Measurements from ENCODE around the gene RDH8. TPM values are rescaled to one million over a fixed set of nuclear protein-coding genes. Genes with fewer than 3 reads are reported as not detected.

The RDH8 gene
- total RNA-seq, 2 donors from 2014 or later: not detected

DNA sequence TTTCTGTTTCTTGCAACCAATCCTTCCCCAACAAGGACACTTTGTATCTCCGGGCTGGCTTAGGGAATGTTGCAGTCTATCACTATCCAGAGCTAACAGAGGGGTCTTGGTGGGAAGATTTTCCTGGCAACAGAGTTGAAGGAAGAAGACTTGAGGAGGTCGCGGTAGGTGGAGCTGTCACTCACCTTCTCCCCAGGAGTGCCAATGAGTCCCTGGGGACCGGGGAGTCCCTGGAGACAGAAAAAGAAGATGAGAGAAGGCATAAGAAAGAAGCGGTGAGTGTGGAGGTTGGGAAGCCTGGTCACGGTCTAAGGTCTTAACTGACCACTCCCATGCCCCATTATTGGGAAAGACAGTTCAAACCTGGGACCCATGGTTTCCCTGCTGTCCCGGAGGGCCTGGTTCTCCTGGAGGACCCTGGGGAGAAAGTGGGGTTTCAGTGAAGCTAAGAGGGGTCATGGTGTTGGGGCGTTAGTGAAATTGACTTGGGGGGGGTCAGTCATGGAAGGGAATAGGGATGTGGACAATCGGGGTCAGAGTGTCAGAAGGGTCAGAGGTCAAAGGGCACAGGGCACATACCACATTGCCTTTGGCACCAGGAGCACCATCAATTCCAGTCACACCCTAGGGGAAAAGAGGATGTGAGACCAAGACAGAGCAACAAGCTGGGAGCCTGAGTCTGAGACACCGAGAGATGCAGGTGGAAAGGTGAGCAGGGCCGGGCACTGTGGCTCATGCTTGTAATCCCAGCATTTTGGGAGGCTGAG lies 21.7 kb upstream of the RDH8 start:
- DNase-seq (no peak), ATAC-seq (no peak)
- Mint-ChIP-seq H3K4me3 (no peak overlapping the region), H3K4me1 (peaks cover 7% of the 10 kb centered on the region), H3K27ac (no peak overlapping the region), H3K36me3 (ENCODE audit: low read depth) (peaks cover 6% of the 10 kb centered on the region), H3K27me3 (no peaks in the 10 kb centered on the region)
- H3K9me3 ChIP-seq (ENCODE audit: control insufficient read depth, low read length, poor library complexity, severe bottlenecking): no peaks in the 10 kb centered on the region

GRCh38 chr19:9995084-9995483 lies 18.2 kb upstream of the RDH8 start:
- ATAC-seq (no peak), DNase-seq (no peak)
- Mint-ChIP-seq H3K27me3 (peaks cover 2% of the 10 kb centered on the region), H3K4me1 (peaks cover 15% of the 10 kb centered on the region), H3K4me3 (no peak overlapping the region), H3K36me3 (ENCODE audit: low read depth) (peaks cover 14% of the 10 kb centered on the region), H3K27ac (peak overlapping the region; percentile 69)
- H3K9me3 ChIP-seq (ENCODE audit: control insufficient read depth, low read length, poor library complexity, severe bottlenecking): no peaks in the 10 kb centered on the region

DNA sequence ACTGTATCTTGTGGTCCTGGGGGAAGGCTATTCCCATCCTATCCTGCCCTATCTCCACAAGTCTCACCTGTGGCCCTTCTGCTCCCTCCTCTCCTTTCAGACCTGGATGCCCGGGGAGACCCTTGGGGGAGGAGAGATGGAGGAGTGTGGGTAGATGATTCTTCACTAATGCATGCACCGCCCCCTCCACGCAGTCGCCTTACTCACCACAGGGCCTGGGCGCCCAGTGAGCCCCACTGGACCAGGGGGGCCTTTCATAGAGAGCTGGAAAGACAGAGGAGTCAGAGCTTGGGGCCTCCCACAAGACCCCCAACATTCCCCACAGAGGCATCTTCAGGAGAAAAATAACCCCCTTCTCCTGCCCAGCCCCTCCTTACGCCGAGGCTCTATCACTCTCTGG lies 17.3 kb upstream of the RDH8 start:
- Mint-ChIP-seq H3K4me1 (peaks cover 20% of the 10 kb centered on the region), H3K4me3 (no peak overlapping the region), H3K27me3 (peaks cover 4% of the 10 kb centered on the region), H3K36me3 (ENCODE audit: low read depth) (peaks cover 17% of the 10 kb centered on the region), H3K27ac (peak overlapping the region; percentile 69)
- DNase-seq (no peak), ATAC-seq (no peak)
- H3K9me3 ChIP-seq (ENCODE audit: control insufficient read depth, low read length, poor library complexity, severe bottlenecking): no peaks in the 10 kb centered on the region

DNA sequence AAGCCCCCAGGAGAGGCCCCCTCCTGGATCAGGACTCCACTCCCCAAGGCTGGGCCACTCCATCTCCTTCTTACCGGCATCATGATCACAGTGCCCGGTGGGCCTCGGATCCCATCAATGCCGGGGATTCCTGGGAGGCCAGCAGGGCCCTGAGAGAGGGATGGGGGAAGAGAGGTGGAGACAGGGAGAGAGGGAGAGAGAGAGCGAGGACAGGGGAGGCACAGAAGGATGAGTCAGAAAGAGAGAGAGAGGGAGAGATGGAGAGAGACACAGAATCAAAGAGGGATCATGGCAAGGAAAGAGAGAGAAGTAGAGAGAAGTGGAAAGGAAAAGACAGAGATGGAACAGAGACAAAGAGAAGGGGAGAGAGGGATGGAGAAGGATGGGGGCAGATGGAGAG lies 16.7 kb upstream of the RDH8 start:
- Mint-ChIP-seq H3K27me3 (peaks cover 4% of the 10 kb centered on the region), H3K36me3 (ENCODE audit: low read depth) (peaks cover 15% of the 10 kb centered on the region), H3K27ac (peak overlapping the region; percentile 73), H3K4me3 (no peak overlapping the region), H3K4me1 (peaks cover 19% of the 10 kb centered on the region)
- no peaks in the 10 kb centered on the region for H3K9me3 ChIP-seq (ENCODE audit: control insufficient read depth, low read length, poor library complexity, severe bottlenecking)
- no peak for DNase-seq
- ATAC-seq: no peak

GRCh38 chr19:10000171-10000826 lies 13.0 kb upstream of the RDH8 start:
- peak; percentile 47 to 60 (median 55) for DNase-seq
- H3K9me3 ChIP-seq (ENCODE audit: control insufficient read depth, low read length, poor library complexity, severe bottlenecking): no peaks in the 10 kb centered on the region
- ATAC-seq: peak; percentile 59
- Mint-ChIP-seq H3K4me1 (peaks cover 43% of the 10 kb centered on the region), H3K4me3 (no peak overlapping the region), H3K27ac (peak overlapping the region; percentile 80), H3K27me3 (peaks cover 5% of the 10 kb centered on the region), H3K36me3 (ENCODE audit: low read depth) (peaks cover 24% of the 10 kb centered on the region)

GRCh38 chr19:10001899-10002298 lies 11.4 kb upstream of the RDH8 start:
- Mint-ChIP-seq H3K36me3 (ENCODE audit: low read depth) (peaks cover 20% of the 10 kb centered on the region), H3K27ac (peak overlapping the region; percentile 56), H3K27me3 (peaks cover 12% of the 10 kb centered on the region), H3K4me1 (peaks cover 52% of the 10 kb centered on the region), H3K4me3 (peak overlapping the region; percentile 56)
- ATAC-seq: no peak
- no peaks in the 10 kb centered on the region for H3K9me3 ChIP-seq (ENCODE audit: control insufficient read depth, low read length, poor library complexity, severe bottlenecking)
- no peak for DNase-seq

DNA sequence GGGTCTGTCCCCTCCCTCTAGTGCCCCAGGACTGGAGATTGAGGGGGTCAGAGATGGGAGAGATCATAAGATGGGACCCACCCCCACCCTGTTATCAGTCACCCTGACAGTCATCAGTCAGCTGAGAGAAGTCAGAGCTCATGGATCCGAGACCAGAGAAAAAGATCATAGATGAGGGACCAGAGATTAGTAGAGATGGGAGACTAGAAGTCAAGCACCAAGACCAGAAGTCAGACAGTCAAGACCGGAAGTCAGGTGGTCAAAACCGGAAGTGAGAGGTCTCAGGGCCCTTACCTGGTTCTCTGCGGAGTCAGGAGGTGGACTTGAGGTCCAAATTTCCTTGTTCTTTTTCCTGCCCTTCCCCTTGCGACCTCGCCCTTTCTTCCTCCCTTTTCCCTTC lies 10.0 kb upstream of the RDH8 start:
- H3K27ac Mint-ChIP-seq: peak overlapping the region; percentile 2
- H3K36me3 Mint-ChIP-seq (ENCODE audit: low read depth): peaks cover 21% of the 10 kb centered on the region
- H3K4me1 Mint-ChIP-seq: peaks cover 61% of the 10 kb centered on the region
- peaks cover 12% of the 10 kb centered on the region for H3K27me3 Mint-ChIP-seq
- H3K4me3 Mint-ChIP-seq: peak overlapping the region; percentile 93
- no peak for DNase-seq
- ATAC-seq: no peak
- no peaks in the 10 kb centered on the region for H3K9me3 ChIP-seq (ENCODE audit: control insufficient read depth, low read length, poor library complexity, severe bottlenecking)

GRCh38 chr19:10004617-10005016 lies 8.7 kb upstream of the RDH8 start:
- H3K9me3 ChIP-seq (ENCODE audit: control insufficient read depth, low read length, poor library complexity, severe bottlenecking): no peaks in the 10 kb centered on the region
- Mint-ChIP-seq H3K4me1 (peaks cover 69% of the 10 kb centered on the region), H3K27ac (peak overlapping the region; percentile 49), H3K36me3 (ENCODE audit: low read depth) (peaks cover 19% of the 10 kb centered on the region), H3K27me3 (peaks cover 12% of the 10 kb centered on the region), H3K4me3 (peak overlapping the region; percentile 93)
- no peak for DNase-seq
- ATAC-seq: no peak

DNA sequence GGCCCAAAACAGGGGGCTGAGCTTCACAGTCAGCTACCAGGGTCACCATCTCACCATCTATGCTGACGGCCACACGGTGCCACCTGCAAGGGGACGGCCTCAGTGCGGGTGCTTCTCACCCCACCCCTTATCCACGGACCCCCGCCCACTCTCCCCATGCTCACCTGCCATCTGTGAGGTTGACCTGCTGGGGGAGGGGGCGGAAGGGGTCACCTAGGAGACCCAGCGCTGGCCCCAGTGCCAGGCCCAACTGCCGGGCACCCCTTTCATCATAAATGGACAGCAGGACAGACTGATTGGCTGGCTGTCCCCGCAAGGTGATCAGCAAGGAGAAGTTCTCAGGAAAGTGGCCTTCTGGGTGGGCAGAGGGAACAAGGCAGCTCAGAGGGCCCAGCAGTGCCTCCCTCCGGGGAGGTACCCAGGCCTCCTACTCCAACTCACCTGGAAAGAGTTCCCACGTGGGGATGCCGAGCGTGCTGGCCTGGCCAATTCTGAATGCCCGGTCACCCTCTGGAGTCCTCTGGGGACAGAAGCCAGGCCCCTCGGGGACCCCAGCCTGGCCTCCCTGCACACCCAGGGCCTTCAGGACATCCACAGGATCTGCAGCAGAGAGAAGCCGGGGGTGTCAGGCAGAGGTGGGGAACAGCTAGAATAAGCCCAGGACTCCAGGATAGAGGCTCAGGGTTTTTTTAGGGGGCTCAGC lies 7.5 kb upstream of the RDH8 start:
- no peaks in the 10 kb centered on the region for H3K9me3 ChIP-seq (ENCODE audit: control insufficient read depth, low read length, poor library complexity, severe bottlenecking)
- peaks cover 70% of the 10 kb centered on the region for H3K4me1 Mint-ChIP-seq
- H3K36me3 Mint-ChIP-seq (ENCODE audit: low read depth): peaks cover 16% of the 10 kb centered on the region
- ATAC-seq: no peak
- H3K27me3 Mint-ChIP-seq: peaks cover 8% of the 10 kb centered on the region
- peak overlapping the region; percentile 49 for H3K27ac Mint-ChIP-seq
- peak overlapping the region; percentile 93 for H3K4me3 Mint-ChIP-seq
- DNase-seq: no peak

DNA sequence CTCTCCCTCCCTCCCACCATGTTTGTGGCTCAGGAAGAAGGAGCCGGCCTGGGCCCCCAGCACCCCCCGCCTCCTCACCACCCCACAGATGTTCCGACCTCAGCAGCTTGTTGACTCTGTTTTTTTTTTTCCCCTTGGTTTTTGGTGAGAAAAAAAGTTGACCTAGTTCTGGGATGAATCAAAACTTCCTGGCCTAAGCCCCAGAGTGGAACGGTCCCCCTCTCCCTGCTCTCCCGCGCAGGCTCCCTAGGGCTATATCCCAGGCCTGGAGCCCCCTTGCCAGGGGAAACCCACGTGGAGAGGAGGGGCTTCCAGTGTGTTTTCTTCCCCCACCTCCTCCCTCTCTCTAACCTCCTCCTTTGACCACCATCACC lies 7.0 kb upstream of the RDH8 start:
- no peak for DNase-seq
- no peaks in the 10 kb centered on the region for H3K9me3 ChIP-seq (ENCODE audit: control insufficient read depth, low read length, poor library complexity, severe bottlenecking)
- H3K27ac Mint-ChIP-seq: peak overlapping the region; percentile 49
- peaks cover 70% of the 10 kb centered on the region for H3K4me1 Mint-ChIP-seq
- peak overlapping the region; percentile 93 for H3K4me3 Mint-ChIP-seq
- H3K27me3 Mint-ChIP-seq: peaks cover 12% of the 10 kb centered on the region
- ATAC-seq: peak; percentile 60
- peaks cover 18% of the 10 kb centered on the region for H3K36me3 Mint-ChIP-seq (ENCODE audit: low read depth)

GRCh38 chr19:10006752-10007323 lies 6.4 kb upstream of the RDH8 start:
- peaks cover 65% of the 10 kb centered on the region for H3K4me1 Mint-ChIP-seq
- ATAC-seq: no peak
- H3K36me3 Mint-ChIP-seq (ENCODE audit: low read depth): peaks cover 14% of the 10 kb centered on the region
- peaks cover 15% of the 10 kb centered on the region for H3K27me3 Mint-ChIP-seq
- H3K4me3 Mint-ChIP-seq: peak overlapping the region; percentile 93
- H3K27ac Mint-ChIP-seq: peak overlapping the region; percentile 49
- no peaks in the 10 kb centered on the region for H3K9me3 ChIP-seq (ENCODE audit: control insufficient read depth, low read length, poor library complexity, severe bottlenecking)
- no peak for DNase-seq

DNA sequence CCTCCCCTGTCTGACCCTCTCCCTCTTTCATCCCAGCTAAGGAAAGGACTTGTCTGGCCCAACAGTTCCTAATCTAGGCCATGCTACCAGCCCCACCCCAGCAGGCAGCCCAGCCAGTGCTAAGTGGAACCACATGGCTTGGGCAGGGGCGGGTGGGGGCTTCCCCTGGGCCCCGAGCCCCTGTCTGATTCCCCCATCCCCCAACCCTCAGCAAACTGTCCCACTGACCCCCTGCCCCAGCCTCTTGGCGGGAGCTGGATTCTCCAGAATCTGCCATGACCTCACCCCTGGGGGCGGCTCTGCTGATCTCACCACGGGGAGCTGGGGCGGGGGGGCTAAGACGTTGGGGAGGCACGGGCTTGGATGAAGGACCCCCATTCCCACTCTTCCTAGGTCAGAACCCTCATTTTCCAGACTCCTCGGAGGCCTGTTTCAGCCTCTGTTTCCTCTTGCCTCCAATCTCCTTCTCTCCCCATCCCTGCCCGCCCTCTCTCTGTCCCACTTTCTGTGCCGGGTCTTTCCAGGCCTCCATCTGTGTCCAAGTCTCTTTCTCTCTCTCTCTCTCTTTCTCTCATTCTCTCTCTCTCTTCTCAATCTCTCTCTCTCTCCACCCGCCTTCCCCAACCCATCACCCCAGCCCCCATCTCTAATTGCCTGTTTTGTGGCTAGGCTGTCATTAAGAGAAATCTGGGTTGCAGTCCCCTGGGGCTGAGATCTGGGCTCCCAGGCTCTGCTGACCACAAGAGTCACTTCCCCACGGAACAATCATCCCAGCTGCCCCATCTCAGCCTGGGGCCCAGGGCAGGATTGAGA lies 5.7 kb upstream of the RDH8 start:
- ATAC-seq (no peak), DNase-seq (no peak)
- peaks cover 15% of the 10 kb centered on the region for H3K27me3 Mint-ChIP-seq
- H3K4me3 Mint-ChIP-seq: peak overlapping the region; percentile 93
- H3K27ac Mint-ChIP-seq: peak overlapping the region; percentile 49
- H3K4me1 Mint-ChIP-seq: peaks cover 64% of the 10 kb centered on the region
- H3K9me3 ChIP-seq (ENCODE audit: control insufficient read depth, low read length, poor library complexity, severe bottlenecking): no peaks in the 10 kb centered on the region
- peaks cover 11% of the 10 kb centered on the region for H3K36me3 Mint-ChIP-seq (ENCODE audit: low read depth)
